ENCODE data around the gene TIMM13.
"Not testable (repeated sequence)": the region's sequence is repeated elsewhere in the genome, so short reads cannot be mapped to it uniquely, and the experiment has no call there.

Gene TIMM13

DNA sequence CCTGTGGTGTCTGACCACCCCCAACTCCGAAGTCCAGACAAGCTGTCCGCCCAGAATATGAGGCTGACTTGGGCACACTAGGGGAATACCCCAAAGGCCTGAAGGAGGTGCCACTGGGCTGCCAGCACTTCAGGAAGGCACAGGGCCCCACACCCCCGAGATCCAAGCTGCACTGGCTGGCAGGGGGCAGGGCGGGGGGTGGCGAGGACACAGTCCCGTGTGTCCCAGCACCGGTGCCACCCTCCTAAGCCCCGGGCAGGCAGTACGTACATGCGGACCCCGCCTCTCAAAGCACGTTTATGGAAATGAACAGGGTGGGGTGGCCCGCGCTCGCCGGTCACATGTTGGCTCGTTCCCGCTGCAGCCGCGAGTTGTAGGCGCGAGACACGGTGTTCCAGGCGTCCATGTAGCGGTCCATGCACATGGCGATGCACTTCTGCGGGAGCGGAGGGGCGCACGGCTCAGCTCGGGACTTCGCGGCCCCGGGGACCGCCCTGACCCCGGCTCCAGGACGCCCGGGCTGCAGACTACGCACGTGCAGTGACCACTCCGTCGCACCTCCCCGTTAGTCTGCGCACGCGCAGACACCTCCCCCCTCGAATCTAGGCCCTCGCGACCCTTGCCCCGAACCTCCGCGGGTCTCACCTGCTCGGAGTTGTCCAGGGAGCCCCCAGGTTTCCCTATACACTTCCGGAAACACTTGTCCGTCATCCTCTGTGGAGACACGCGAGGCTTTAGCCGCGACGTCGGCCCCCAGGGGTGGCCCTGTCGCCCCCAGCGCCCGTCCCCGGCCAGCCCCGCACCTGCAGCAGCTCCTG, 566 bp downstream of the TIMM13 start:
- peak; percentile 74 for DNase-seq (ENCODE audit: insufficient read length)
- TF ChIP-seq POLR2AphosphoS5 (IDR thresholded peaks at IDR 0.05; ENCODE audit: low read depth, low read length) = no peak
- TF ChIP-seq TAF1 (IDR thresholded peaks at IDR 0.05; ENCODE audit: borderline replicate concordance, low read depth, low read length) = no peak
- TF ChIP-seq POLR2A (IDR thresholded peaks at IDR 0.05; ENCODE audit: low read depth, low read length) = no peak
- no peak for FAIRE-seq

GRCh38 chr19:2425622-2426581, 1.5 kb downstream of the TIMM13 start:
- no peak for FAIRE-seq
- no peak for TF ChIP-seq POLR2A (IDR thresholded peaks at IDR 0.05; ENCODE audit: low read depth, low read length)
- TF ChIP-seq POLR2AphosphoS5 (IDR thresholded peaks at IDR 0.05; ENCODE audit: low read depth, low read length) = no peak; the same call in 1 of the 2 replicates
- TF ChIP-seq TAF1 (IDR thresholded peaks at IDR 0.05; ENCODE audit: borderline replicate concordance, low read depth, low read length) = no peak
- DNase-seq (ENCODE audit: insufficient read length) = no peak

DNA sequence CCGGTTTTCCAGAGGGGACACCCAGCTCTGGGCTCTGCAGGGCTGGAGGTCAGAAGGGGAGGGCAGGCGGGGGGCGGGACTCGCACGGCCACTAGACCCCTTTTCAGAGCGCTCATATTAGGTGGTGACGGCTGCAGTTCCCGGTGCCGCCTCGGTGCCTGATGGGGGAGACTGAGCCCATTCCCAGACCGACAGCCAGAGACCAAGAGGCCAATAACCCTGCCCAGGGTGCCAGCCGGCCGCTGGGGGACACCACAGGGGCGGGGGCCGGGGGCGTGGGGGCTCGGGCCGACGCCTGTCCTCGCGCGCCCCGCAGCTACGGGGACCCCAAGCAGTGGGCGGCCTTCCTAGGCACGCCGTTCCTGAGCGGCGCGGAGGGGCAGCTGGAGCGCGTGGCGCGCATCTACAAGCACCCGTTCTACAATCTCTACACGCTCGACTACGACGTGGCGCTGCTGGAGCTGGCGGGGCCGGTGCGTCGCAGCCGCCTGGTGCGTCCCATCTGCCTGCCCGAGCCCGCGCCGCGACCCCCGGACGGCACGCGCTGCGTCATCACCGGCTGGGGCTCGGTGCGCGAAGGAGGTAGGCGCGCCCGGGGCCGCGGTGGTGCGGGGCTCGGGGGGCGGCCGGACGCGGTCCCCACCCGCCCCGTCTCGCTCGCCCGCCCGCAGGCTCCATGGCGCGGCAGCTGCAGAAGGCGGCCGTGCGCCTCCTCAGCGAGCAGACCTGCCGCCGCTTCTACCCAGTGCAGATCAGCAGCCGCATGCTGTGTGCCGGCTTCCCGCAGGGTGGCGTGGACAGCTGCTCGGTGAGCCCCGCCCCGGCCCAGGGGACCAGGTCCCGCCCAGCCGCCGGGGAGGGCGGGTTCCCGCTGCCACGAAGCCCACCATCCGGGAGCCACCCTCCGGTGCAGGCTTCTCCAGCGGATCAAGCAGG, 2.4 kb downstream of the TIMM13 start:
- no peak for FAIRE-seq
- TF ChIP-seq TAF1 (IDR thresholded peaks at IDR 0.05; ENCODE audit: borderline replicate concordance, low read depth, low read length) (no peak), POLR2AphosphoS5 (IDR thresholded peaks at IDR 0.05; ENCODE audit: low read depth, low read length) (no peak), POLR2A (IDR thresholded peaks at IDR 0.05; ENCODE audit: low read depth, low read length) (no peak)
- DNase-seq (ENCODE audit: insufficient read length) = no peak

DNA sequence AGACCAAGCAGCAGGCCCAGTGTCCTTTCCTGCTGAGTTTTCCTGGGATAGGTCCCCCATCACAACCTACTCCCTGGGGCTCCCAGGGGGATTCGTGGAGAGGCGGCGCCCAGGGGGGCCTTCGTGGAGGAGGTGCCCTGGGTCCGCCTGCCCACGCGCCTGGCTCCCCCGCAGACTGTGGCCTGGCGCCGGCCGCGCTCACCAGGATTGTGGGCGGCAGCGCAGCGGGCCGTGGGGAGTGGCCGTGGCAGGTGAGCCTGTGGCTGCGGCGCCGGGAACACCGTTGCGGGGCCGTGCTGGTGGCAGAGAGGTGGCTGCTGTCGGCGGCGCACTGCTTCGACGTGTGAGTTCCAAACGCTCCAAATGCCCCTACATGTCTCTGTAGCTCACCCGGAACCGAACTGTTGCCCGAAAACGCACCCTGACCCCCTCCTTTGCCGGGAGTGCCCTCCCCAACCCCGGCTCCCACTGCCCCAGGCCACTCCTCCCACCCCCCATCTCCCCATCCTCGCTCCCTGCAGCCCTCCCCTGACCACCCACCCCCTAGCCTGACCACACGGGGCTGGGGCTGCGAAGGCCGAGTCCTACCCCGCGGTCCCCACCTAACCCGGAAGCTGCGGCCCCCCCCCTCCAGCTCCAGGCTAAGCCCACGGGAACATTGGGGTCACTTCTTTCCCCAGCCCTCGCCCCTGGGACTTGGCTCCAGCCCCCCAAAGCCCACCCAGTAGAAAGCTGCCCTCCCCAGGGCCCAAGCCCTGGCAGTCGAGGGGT, 3.3 kb downstream of the TIMM13 start:
- TF ChIP-seq POLR2A (IDR thresholded peaks at IDR 0.05; ENCODE audit: low read depth, low read length) = no peak
- no peak for TF ChIP-seq TAF1 (IDR thresholded peaks at IDR 0.05; ENCODE audit: borderline replicate concordance, low read depth, low read length)
- TF ChIP-seq POLR2AphosphoS5 (IDR thresholded peaks at IDR 0.05; ENCODE audit: low read depth, low read length) = no peak
- no peak for DNase-seq (ENCODE audit: insufficient read length)
- no peak for FAIRE-seq

DNA sequence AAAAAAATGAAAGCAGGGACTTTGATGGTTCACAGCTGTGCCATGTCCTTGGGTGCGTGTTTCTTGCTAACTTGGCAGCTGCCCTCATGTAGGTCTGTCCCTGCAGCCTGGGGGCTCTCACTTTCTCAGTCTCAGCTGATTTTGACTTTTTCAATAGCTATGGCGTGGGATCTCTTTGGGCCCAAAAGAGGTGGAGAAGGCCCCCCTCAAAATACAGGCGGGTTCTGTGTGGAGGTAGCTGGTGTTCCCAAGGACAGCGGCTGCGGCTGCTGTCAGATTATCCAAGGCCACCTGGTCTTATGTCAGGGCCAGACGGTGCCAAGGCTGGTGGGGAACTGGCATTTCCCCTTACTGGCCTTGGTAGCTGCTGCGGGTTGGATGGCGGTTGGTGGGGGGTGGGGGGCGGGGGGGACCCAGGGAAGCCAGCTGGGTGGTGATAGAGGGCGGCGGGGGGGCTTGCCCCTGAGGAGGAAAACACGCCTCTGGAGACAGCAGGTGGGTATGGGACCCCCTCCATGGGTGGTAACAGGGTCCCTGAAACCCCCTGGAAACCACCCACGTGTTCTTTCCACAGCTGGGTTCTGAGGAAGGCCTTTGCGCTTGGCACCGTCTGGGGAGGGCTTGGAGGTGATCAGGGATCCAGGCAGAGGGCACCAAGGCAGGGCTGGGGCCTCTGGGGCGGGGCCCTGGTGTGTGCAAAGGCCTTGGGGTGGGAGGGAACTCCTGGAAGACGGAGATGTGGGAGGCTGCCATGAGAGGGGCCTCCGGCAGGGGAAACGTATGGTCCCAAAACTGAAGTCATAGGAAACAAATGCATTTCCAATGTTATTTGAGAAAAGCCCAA, 4.1 kb downstream of the TIMM13 start:
- FAIRE-seq = no peak
- DNase-seq (ENCODE audit: insufficient read length) = no peak
- no peak for TF ChIP-seq POLR2A (IDR thresholded peaks at IDR 0.05; ENCODE audit: low read depth, low read length)
- no peak for TF ChIP-seq POLR2AphosphoS5 (IDR thresholded peaks at IDR 0.05; ENCODE audit: low read depth, low read length)
- TF ChIP-seq TAF1 (IDR thresholded peaks at IDR 0.05; ENCODE audit: borderline replicate concordance, low read depth, low read length) = no peak

DNA sequence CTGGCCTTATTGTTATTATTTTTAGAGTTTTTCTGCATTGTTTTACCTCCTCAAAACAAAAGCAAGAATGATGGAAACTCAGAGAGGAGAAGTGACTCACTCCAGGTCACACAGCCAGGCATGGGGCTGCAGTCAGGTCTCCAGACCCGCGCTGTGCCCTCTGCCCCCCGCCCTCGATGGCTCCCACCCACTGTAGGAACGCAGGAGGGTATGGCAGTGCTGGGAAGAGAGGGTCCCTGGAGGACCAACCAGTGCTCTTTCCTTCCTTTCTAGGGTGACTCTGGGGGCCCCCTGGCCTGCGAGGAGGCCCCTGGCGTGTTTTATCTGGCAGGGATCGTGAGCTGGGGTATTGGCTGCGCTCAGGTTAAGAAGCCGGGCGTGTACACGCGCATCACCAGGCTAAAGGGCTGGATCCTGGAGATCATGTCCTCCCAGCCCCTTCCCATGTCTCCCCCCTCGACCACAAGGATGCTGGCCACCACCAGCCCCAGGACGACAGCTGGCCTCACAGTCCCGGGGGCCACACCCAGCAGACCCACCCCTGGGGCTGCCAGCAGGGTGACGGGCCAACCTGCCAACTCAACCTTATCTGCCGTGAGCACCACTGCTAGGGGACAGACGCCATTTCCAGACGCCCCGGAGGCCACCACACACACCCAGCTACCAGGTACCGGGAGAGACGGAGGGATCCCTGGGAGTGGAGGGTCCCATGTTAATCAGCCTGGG, 5.6 kb downstream of the TIMM13 start:
- DNase-seq (ENCODE audit: insufficient read length) = no peak
- no peak for TF ChIP-seq POLR2A (IDR thresholded peaks at IDR 0.05; ENCODE audit: low read depth, low read length)
- TF ChIP-seq POLR2AphosphoS5 (IDR thresholded peaks at IDR 0.05; ENCODE audit: low read depth, low read length) = no peak
- TF ChIP-seq TAF1 (IDR thresholded peaks at IDR 0.05; ENCODE audit: borderline replicate concordance, low read depth, low read length) = no peak
- FAIRE-seq = no peak

DNA sequence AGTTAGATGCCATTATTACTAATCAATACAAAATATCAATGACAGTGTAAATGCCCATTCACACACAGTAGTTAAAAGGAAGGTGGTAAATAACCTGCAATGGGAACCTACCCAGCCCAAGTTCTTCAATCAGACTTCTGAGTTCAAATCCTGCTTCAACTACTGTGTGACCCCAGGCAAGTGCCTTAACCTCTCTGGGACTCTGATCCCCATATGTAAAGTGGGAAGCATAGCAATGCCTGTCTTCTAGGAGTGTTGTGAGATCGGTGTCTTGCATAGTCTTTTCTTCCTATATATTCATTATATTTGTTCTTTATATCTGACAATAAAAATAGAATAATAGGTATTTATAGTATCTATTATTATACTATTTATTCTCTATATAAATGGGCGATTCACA, 6.9 kb downstream of the TIMM13 start:
- no peak for DNase-seq (ENCODE audit: insufficient read length)
- no peak for FAIRE-seq
- TF ChIP-seq TAF1 (IDR thresholded peaks at IDR 0.05; ENCODE audit: borderline replicate concordance, low read depth, low read length) (no peak), POLR2A (IDR thresholded peaks at IDR 0.05; ENCODE audit: low read depth, low read length) (no peak), POLR2AphosphoS5 (IDR thresholded peaks at IDR 0.05; ENCODE audit: low read depth, low read length) (no peak)

DNA sequence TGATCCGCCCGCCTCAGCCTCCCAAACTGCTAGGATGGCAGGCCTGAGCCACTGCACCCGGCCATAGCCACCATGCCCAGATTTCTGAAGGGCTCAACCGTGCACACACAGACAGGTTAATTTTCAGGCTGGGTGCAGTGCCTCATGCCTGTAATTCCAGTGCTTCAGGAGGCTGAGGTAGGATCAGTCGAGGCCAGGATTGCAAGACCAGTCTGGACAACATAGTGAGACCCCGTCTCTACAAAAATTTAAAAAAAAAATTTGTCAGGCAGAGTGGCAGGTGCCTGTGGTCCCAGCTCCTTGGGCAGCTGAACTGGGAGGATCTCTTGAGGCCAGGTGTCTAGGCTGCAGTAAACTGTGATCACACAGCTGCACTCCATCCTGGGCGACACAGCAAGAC, 7.6 kb downstream of the TIMM13 start:
- DNase-seq (ENCODE audit: insufficient read length) (no peak), FAIRE-seq (no peak)
- no peak for TF ChIP-seq POLR2AphosphoS5 (IDR thresholded peaks at IDR 0.05; ENCODE audit: low read depth, low read length)
- no peak for TF ChIP-seq TAF1 (IDR thresholded peaks at IDR 0.05; ENCODE audit: borderline replicate concordance, low read depth, low read length)
- TF ChIP-seq POLR2A (IDR thresholded peaks at IDR 0.05; ENCODE audit: low read depth, low read length) = no peak

DNA sequence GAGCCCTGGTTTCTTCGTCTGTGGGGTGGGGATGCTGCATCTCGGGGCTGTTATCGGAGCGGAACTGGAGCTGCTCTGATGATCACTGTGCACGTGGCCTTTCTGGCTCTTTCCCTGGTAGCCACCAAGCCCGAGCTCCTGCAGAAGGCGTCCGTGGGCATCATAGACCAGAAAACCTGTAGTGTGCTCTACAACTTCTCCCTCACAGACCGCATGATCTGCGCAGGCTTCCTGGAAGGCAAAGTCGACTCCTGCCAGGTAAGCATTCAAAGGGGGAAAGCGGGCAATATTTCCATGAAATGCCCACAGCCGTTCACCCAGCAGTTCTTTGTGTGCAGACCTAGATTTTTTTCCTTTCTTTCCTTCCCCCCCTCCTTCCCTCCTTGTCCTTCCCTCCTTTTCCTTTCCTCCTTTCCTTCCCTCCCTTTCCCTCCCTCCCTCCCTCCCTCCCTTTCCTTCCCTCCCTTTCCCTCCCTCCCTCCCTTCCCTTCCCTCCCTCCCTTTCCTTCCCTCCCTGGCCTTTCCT, 9.4 kb downstream of the TIMM13 start:
- FAIRE-seq = no peak
- DNase-seq (ENCODE audit: insufficient read length) = no peak
- TF ChIP-seq POLR2AphosphoS5 (IDR thresholded peaks at IDR 0.05; ENCODE audit: low read depth, low read length) (no peak), POLR2A (IDR thresholded peaks at IDR 0.05; ENCODE audit: low read depth, low read length) (no peak), TAF1 (IDR thresholded peaks at IDR 0.05; ENCODE audit: borderline replicate concordance, low read depth, low read length) (no peak)

- DNase-seq (ENCODE audit: insufficient read length) = not testable (repeated sequence)
Observed at GRCh38 chr19:2417436-2417835, 9.9 kb downstream of the TIMM13 start.

More at GRCh38 chr19:2417436-2417835, 9.9 kb downstream of the TIMM13 start:
- not testable (repeated sequence) for FAIRE-seq

Data from GM12892 (cell line).